NCI-H146 (cell line): ENCODE results near the gene ROBO2.

Experiments used
- DNase-seq: peaks from one replicate; lab custom pipeline; 2025; lab: John Stamatoyannopoulos, UW

ROBO2 gene

GRCh38 chr3:77189258-77189657 lies 149.4 kb downstream of the ROBO2 start:
- DNase-seq = no peak

DNA sequence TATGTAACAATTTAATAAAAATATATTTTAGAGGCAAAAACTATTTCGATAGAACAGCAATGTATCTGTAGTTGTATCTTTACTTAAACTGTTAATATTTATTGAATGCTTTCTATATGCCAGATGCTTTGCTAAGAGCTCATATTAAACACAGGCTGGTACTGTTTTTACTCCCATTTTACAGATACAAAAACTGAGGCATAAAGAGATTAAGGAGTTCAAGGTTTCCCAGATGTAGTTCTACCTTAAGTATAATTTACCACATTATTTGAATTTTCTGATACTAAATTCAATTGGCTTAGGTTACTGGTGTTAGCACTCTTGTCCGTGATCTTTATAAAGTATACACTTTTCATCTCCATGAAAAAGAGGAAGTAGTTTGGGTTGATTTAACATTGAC lies 149.8 kb downstream of the ROBO2 start:
- DNase-seq = no peak

DNA sequence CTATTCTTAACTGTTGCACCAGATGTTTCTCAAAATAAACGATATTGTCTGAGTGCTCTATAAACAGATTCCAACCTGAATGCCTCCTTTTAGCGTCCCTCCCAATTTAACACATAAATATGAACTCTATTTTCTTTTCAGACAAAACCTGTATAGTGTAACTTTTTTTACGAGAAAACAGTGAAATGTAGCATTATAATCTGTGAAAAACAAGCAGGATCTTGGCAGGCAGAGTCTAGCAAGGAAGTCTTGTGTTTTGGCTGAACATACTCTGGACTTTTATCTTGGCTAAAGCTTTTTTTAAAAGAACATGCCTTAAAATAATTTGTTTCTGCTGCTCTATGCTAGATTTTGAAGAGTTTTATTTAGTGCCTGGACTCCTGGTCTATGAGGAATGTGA lies 150.5 kb downstream of the ROBO2 start:
- DNase-seq = no peak

DNA sequence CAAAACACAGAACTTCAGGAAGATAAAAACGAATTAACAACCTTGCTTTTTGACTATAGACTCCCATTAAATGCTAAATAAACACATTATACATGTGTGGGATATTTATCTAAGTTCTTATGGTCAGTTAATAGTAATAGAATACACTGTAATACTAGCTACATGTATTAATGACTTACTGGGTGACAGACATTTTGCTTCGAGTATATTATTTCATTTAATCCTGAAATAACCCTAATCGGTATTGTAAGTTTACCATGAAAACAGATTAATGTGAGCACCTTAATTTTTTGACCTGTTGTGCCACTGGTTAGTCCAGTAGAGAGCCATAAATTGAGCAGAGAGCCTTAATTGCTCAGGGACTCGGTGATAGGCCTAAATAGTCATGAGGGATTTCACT lies 151.1 kb downstream of the ROBO2 start:
- DNase-seq = no peak

- no peak for DNase-seq
These were observed 151.7 kb downstream of the ROBO2 start for GRCh38 chr3:77191640-77192039.

- DNase-seq = no peak
These were observed 156.1 kb downstream of the ROBO2 start for GRCh38 chr3:77195766-77196545.

GRCh38 chr3:77197408-77197807 lies 157.5 kb downstream of the ROBO2 start:
- no peak for DNase-seq

DNA sequence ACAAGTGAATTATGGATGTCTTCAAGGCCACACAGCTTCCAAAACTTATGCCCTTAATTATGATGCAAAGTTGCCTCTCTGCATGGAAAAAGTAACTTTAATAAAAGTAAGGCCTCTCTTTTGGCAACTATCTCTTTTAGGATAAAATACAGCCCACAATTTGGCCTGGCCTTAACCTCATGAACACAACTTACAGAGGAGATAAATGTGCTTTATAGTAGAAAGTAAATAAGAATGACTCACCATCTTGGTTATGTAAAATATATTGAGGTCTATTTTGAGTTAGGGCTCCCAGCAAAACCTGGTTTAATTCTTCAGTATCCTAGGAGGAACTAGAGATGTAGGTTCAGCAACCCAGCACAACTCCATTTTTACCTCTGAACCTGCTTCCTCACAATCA lies 164.0 kb downstream of the ROBO2 start:
- DNase-seq = no peak

DNA sequence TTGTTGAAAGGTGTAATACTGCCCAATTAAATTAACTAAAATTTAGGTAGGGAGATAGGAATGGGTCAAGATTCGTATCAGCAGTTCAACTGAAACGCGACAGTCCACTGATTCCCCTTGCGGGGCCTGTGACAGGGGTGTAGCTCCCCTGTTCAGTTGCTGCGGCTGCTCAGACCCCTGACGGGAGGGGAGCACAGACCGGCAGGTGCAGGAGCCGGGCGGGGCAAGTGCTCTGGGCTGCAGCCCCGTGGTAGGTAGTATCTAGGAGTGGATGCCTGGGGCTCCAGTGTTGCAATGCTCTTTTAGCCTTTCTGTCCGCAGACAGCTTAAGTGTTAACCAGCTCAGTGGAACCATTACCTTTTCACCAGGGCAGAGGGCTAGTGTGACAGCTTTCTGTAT lies 164.9 kb downstream of the ROBO2 start:
- DNase-seq = peak; percentile 52

DNA sequence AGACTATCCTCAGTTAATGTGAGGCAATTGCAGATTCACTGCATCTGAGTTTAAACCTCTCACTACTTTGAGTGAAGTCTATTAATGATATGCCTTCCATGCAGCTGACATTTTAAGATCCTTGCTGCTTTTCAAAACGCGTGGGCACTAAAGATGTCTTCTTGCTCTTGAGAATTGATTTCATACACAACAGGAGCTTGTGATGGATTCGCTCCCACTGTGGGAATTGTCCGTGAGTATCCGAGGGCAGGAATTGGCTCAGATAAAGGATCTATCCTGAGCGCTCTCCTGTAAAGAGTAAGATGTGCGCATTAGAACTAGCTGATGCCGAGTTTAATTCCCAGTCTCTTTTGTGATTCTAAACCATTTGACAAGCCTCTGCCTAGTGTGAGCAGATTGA lies 167.9 kb downstream of the ROBO2 start:
- DNase-seq = no peak

DNA sequence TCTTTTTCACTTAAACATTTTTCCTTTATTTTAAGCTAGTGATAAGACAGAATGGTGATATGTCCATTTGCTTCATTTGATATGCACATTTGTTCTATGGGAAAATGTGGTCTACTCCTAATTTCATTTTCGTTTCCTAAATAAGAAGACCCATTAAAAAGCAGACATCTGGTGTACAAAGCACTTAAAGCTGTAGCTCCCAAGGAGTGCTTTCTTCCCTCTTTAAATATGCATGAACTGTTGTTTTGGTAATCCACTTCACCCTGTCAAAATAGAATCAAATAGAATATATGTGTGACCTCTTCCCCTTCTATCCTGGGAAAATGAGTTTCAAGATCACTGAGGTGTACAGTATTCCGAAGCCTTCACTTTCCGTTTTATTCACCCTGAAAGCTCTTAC lies 182.8 kb downstream of the ROBO2 start:
- no peak for DNase-seq

DNA sequence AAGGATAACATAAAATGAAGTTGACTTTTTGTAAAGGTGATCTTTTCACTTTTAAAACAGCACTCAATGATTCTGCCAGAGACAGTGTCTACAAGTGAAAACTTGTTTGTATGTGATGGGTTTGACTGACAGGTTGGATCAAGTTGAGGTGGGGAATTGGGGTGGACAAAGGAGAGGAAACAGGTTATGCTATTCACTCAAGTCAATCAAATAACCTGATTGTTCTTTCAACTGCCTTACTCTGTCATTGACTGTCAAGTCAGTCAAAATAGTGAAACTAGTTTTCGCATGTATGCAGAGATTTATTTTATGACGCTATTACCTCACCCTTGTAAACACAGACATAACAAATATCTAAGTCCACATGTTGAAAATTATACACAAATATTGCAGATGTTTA lies 187.7 kb downstream of the ROBO2 start:
- no peak for DNase-seq

- no peak for DNase-seq
These were observed 192.7 kb downstream of the ROBO2 start for GRCh38 chr3:77232557-77232956.

GRCh38 chr3:77234004-77234403 lies 194.1 kb downstream of the ROBO2 start:
- no peak for DNase-seq

DNA sequence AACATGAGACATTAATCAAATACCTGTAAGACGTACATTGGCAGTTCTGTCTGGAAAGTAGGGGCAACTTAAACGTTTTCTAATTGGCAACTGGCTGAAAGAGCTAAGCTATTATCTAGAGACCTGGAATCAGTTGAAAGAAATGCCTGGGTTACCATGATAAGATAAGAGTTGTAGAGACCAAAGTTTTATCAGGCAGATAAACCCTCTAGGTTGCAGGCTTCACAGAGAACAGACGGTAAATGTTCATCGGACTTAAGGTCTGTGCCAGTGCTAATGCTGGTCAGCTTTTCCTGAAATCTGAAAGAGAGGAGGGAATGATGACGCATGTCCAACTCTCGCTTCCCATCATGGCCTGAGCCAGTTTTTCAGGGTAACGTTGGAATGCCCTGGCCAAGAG lies 196.2 kb downstream of the ROBO2 start:
- no peak for DNase-seq

GRCh38 chr3:77240072-77240650 lies 200.3 kb downstream of the ROBO2 start:
- no peak for DNase-seq

DNA sequence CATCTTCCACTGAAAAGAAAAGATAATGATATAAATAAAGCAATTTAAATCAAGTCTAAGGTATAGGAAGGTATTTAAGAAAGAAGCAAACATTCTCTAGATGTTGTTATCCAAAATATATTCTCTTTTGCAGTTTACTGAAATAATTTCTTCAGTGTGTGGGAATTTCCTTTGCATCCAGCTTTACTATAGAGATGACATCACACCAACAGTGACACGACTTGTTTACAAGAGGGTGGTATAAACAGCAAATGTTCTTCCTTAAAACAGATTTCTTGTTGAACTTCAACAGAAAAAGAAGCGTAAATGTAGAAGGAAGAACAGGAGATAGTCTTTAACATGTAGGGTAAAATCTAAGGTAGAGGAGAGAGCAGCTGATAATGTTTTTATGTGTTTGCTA lies 202.5 kb downstream of the ROBO2 start:
- no peak for DNase-seq

GRCh38 chr3:77244981-77245380 lies 205.1 kb downstream of the ROBO2 start:
- DNase-seq = no peak

DNA sequence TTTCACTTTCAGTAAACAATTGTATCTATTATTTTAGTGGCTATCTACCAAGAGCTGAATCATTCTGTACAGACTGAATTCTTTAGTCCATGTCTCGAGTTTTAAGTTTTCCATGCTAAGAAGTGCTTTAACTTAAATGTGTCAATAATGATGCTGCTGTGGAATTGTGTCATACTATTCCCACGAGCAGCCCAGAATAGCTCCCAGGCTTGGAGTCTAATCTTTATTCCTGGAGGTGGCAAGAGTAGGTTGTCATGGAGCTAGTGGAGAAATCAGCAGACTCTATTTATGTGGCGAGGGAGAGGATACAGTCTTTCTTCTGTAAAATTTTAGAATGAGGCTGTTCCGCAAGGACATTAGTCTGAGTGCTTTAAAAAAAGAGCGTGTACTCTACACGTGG lies 207.2 kb downstream of the ROBO2 start:
- no peak for DNase-seq

DNA sequence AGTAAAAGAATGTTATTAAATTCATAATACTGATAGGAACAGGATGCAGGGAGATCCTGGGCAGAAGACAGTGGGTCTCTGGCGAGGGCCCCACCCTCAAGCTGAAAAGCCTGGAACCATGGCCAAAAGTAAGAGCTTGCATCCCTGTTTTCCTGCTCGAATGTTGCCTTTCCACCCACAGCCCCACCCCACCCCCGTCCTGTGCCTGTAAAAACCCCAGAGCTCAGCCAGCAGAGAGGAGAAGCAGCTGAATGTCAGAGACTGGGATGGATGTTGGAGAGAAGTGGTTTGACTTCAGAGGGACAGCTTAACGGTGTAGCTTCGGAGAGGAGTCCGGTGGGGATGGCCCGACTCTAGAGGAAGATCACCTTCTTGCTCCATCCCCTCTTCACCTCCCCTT lies 207.9 kb downstream of the ROBO2 start:
- no peak for DNase-seq

DNA sequence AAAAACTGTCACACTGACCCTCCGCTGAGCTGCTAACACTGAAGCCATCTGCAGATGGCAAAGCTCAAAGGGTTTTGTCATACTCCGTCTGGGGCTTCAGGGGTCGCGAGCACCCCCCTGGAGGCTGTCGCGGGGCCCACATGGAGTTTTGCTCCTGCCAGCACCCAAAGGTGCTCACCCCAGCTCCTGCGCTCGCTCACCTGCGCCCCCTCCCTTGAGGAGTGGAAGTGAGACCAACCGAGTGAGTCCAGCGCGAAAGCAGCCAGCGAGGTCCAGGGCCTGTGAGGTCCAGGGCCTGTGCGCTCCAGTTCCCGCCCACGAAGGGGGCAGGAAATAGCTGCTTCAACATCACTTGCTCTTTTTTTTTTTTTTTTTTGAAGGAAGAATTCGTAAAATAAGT lies 208.5 kb downstream of the ROBO2 start:
- no peak for DNase-seq

DNA sequence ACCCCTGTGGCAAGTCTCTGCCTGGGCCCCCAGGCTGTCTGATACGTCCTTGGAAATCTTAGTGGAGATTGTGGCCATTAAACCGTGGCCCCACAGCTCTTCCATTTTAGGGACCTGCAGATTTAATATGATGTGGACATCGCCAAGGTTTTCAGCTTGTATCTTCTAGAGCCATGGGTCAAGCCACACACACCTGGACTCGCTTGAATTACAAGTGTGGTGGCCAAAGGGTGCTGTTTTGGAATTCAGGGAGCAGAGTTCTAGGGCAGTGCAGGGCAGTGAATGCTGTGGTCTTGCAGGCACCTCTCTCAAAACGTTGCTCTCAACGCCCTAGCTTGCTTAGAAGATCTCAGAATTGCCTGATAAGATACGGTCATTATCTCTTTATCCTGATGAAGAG lies 211.2 kb downstream of the ROBO2 start:
- no peak for DNase-seq

GRCh38 chr3:77254967-77255831 lies 215.3 kb downstream of the ROBO2 start:
- DNase-seq = peak; percentile 65
